HepG2 (cell line): ENCODE data around the gene TADA2B. TPM values are rescaled to one million over a fixed set of nuclear protein-coding genes. Genes with fewer than 3 reads are reported as not detected.

Source experiments
- ARHGAP35 ChIP-seq: sonication (generic); formaldehyde crosslinking; IDR thresholded peaks from 2 replicates; pipeline ENCODE4 v1.9.0; 2022; ENCODE audit warnings: mild to moderate bottlenecking, inconsistent platforms, moderate library complexity, missing genetic modification reagents, borderline replicate concordance
- FOXP1 ChIP-seq, 2 experiments: fragments of 450-650 bp in 1 of 2; IDR thresholded peaks; 2 replicates each; pipeline ENCODE4 v1.6.1; 2017 to 2018; ENCODE audit warnings: antibody characterized with exemption in 1 of 2
- HMG20B ChIP-seq: conservative IDR thresholded peaks from 2 replicates; pipeline ENCODE4 v1.6.1; 2016; ENCODE audit warnings: missing genetic modification reagents, missing compliant biosample characterization
- KIAA2018 ChIP-seq: sonication (generic); formaldehyde crosslinking; IDR thresholded peaks from 2 replicates; pipeline ENCODE4 v1.5.0; 2020; ENCODE audit warnings: mild to moderate bottlenecking, missing genetic modification reagents, borderline replicate concordance
- MXI1 ChIP-seq: IDR thresholded peaks from 3 replicates; pipeline ENCODE4 v1.6.1; 2012; ENCODE audit warnings: low read depth, low read length, inconsistent platforms, borderline replicate concordance
- PAWR ChIP-seq: sonication (generic); formaldehyde crosslinking; IDR thresholded peaks from 2 replicates; pipeline ENCODE4 v1.4.0; 2020; ENCODE audit warnings: missing genetic modification reagents, mild to moderate bottlenecking, borderline replicate concordance
- PRPF4 ChIP-seq: fragments of 200-400 bp; formaldehyde crosslinking; IDR thresholded peaks from 2 replicates; pipeline ENCODE4 v1.6.1; 2016; ENCODE audit warnings: low read length, low read depth; ENCODE audit not compliant: poor library complexity, severe bottlenecking
- SSRP1 ChIP-seq: IDR thresholded peaks from 2 replicates; pipeline ENCODE4 v1.6.1; 2016; ENCODE audit warnings: control low read depth
- ZBTB25 ChIP-seq: IDR thresholded peaks from 2 replicates; pipeline ENCODE4 v1.6.1; 2018; ENCODE audit warnings: missing genetic modification reagents
- ZBTB7B ChIP-seq: sonication (generic); formaldehyde crosslinking; IDR thresholded peaks from 2 replicates; pipeline ENCODE4 v1.4.0; 2020; ENCODE audit warnings: missing genetic modification reagents
- ZFP37 ChIP-seq: sonication (generic); formaldehyde crosslinking; IDR thresholded peaks from 2 replicates; pipeline ENCODE4 v1.4.0; 2020; ENCODE audit warnings: missing genetic modification reagents, borderline replicate concordance
- ZNF280B ChIP-seq: sonication (generic); formaldehyde crosslinking; IDR thresholded peaks from 2 replicates; pipeline ENCODE4 v1.5.0; 2020; ENCODE audit warnings: missing genetic modification reagents, mild to moderate bottlenecking, borderline replicate concordance
- ZNF331 ChIP-seq: sonication (generic); formaldehyde crosslinking; IDR thresholded peaks from 2 replicates; pipeline ENCODE4 v1.4.0; 2020; ENCODE audit warnings: missing genetic modification reagents
- ZNF792 ChIP-seq: IDR thresholded peaks from 2 replicates; pipeline ENCODE4 v1.6.1; 2016
- polyA plus RNA-seq, 8 experiments: library from polyadenylated mRNA; depleted of rRNA in 3 of 8; stranded (reverse) in 7 of 8; unstranded in 1 of 8; fragments of >200 nt; fragmentation: Illumina TruSeq in 4 of 8; extraction: Trizol in 4 of 8; gene quantifications; 2 replicates each; pipeline versions ENCODE4 v1.2.1 to v1.2.3, GENCODE V29; 2011 to 2016; ENCODE audit warnings: low read depth in 4 of 8, missing spikeins in 1 of 8, mixed read lengths in 1 of 8; ENCODE audit not compliant: insufficient read depth in 1 of 8
- total RNA-seq, 5 experiments: library from RNA; depleted of rRNA; stranded (reverse); fragments of >200 nt; fragmentation: Illumina TruSeq; extraction: Trizol; gene quantifications; 2 replicates each; pipeline ENCODE4 v1.2.3, GENCODE V29; 2016; ENCODE audit warnings: low read depth in 1 of 5
- TF ChIP-seq, protein P1 (sequence below): sonication (generic); formaldehyde crosslinking; IDR thresholded peaks from 2 replicates; pipeline ENCODE4 v1.5.0; 2020; ENCODE audit warnings: mild to moderate bottlenecking, low read depth, missing genetic modification reagents, borderline replicate concordance
- TF ChIP-seq, protein P2 (sequence below): sonication (generic); formaldehyde crosslinking; IDR thresholded peaks from 2 replicates; pipeline ENCODE4 v1.4.0; 2020; ENCODE audit warnings: low read depth, mild to moderate bottlenecking, missing genetic modification reagents

Gene TADA2B
- total and polyA plus RNA-seq, 2 of the 13 experiments (the other 11 are each of a cell fraction or from before 2014, with no cell fraction given): 4.6 to 8.9 TPM

- TF ChIP-seq, protein P1, sequence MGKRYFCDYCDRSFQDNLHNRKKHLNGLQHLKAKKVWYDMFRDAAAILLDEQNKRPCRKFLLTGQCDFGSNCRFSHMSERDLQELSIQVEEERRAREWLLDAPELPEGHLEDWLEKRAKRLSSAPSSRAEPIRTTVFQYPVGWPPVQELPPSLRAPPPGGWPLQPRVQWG (CRISPR knock-in tag): no peak
- TF ChIP-seq, protein P2, sequence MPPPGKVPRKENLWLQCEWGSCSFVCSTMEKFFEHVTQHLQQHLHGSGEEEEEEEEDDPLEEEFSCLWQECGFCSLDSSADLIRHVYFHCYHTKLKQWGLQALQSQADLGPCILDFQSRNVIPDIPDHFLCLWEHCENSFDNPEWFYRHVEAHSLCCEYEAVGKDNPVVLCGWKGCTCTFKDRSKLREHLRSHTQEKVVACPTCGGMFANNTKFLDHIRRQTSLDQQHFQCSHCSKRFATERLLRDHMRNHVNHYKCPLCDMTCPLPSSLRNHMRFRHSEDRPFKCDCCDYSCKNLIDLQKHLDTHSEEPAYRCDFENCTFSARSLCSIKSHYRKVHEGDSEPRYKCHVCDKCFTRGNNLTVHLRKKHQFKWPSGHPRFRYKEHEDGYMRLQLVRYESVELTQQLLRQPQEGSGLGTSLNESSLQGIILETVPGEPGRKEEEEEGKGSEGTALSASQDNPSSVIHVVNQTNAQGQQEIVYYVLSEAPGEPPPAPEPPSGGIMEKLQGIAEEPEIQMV (CRISPR knock-in tag): no peak
- TF ChIP-seq PAWR (CRISPR knock-in tag): no peak
- peak; percentile 94; the same call in 2 of the 3 replicates for TF ChIP-seq MXI1
- TF ChIP-seq ZBTB25 (CRISPR knock-in tag): no peak
- TF ChIP-seq FOXP1 (IDR thresholded peaks at IDR 0.05): no peak
- no peak for TF ChIP-seq FOXP1 (CRISPR knock-in tag; IDR thresholded peaks at IDR 0.05)
- TF ChIP-seq ZBTB7B (CRISPR knock-in tag): peak; percentile 48; the same call in 1 of the 2 replicates
- TF ChIP-seq SSRP1 (CRISPR knock-in tag): no peak
- TF ChIP-seq ZNF280B: no peak; the same call in 1 of the 2 replicates
- no peak for TF ChIP-seq ZNF331
- TF ChIP-seq HMG20B (CRISPR knock-in tag): no peak
- TF ChIP-seq PRPF4: no peak
- no peak for TF ChIP-seq ZFP37
- no peak for TF ChIP-seq ARHGAP35 (CRISPR knock-in tag)
- no peak for TF ChIP-seq ZNF792 (CRISPR knock-in tag)
- no peak for TF ChIP-seq KIAA2018 (CRISPR knock-in tag)
Measured at GRCh38 chr4:7042503-7043283, 479 bp upstream of the TADA2B start (continued).
